Panc1 (cell line): ENCODE data around the gene MINAR1. TPM values are rescaled to one million over a fixed set of nuclear protein-coding genes. Genes with fewer than 3 reads are reported as not detected.

Source experiments
- ATAC-seq: fragments of 200-7000 bp; cut with Tn5 transposase; 2 replicates; pipeline ENCODE4 v1.9.1; 2020; ENCODE audit warnings: mild to moderate bottlenecking, moderate library complexity
- BruUV-seq: library from RNA; stranded (reverse); fragments of 400-500 nt; replicated peaks from 2 replicates; lab custom pipeline; 2021; lab: Mats Ljungman, UMichigan
- CTCF ChIA-PET: fragments of 300-600 bp; sonication (Branson Sonifier 250); formaldehyde crosslinking; loops from one replicate; lab custom pipeline; 2022; ENCODE audit warnings: antibody characterized with exemption; lab: Charles Lee
- POLR2A ChIA-PET: fragments of 300-600 bp; sonication (Branson Sonifier 250); formaldehyde crosslinking; loops from one replicate; lab custom pipeline; 2022; ENCODE audit warnings: antibody characterized with exemption; lab: Charles Lee
- DNase-seq: peaks from one replicate; pipeline ENCODE4 v3.0.0-alpha.2; 2010; ENCODE audit warnings: low read depth, low spot score
- H3K27ac ChIP-seq: 2 replicates; pipeline ENCODE4 v1.5.1; 2011; ENCODE audit warnings: mild to moderate bottlenecking, low read length, inconsistent platforms
- H3K27me3 ChIP-seq: fragments of 200-500 bp; sonication (Bioruptor generic); 2 replicates; pipeline ENCODE4 v1.6.0; 2014; ENCODE audit warnings: low read length, inconsistent platforms; ENCODE audit not compliant: control insufficient read depth, insufficient read depth
- H3K36me3 ChIP-seq: fragments of 200-500 bp; sonication (Bioruptor generic); 2 replicates; pipeline ENCODE4 v1.5.1; 2014; ENCODE audit warnings: inconsistent platforms, mild to moderate bottlenecking, low read length, moderate library complexity; ENCODE audit not compliant: control insufficient read depth, insufficient read depth
- H3K4me1 ChIP-seq: 2 replicates; pipeline ENCODE4 v1.5.1; 2011; ENCODE audit warnings: inconsistent platforms, mild to moderate bottlenecking, low read length, moderate library complexity; ENCODE audit not compliant: control insufficient read depth, insufficient read depth
- H3K4me3 ChIP-seq, 2 experiments: 2 replicates each; pipeline ENCODE4 v1.5.1; 2011 to 2012; ENCODE audit warnings: low read depth in 2 of 2, low read length in 2 of 2, mild to moderate bottlenecking in 2 of 2, inconsistent platforms in 1 of 2, moderate library complexity in 1 of 2
- H3K9me3 ChIP-seq: fragments of 200-500 bp; sonication (Bioruptor generic); 2 replicates; pipeline ENCODE4 v1.5.1; 2014; ENCODE audit warnings: low read depth, mild to moderate bottlenecking, inconsistent platforms, low read length, moderate library complexity; ENCODE audit not compliant: control insufficient read depth, insufficient read depth
- CTCF ChIP-seq: fragments of 450-650 bp; IDR thresholded peaks from 2 replicates; pipeline ENCODE4 v1.5.1; 2017; ENCODE audit warnings: mild to moderate bottlenecking
- POLR2AphosphoS5 ChIP-seq: IDR thresholded peaks from 2 replicates; pipeline ENCODE4 v1.6.1; 2012; ENCODE audit warnings: mild to moderate bottlenecking, low read depth, low read length, moderate library complexity
- SIN3A ChIP-seq: IDR thresholded peaks from 2 replicates; pipeline ENCODE4 v1.6.1; 2012; ENCODE audit warnings: low read depth, mild to moderate bottlenecking, low read length, moderate library complexity, borderline replicate concordance; ENCODE audit not compliant: insufficient read depth
- TCF7L2 ChIP-seq: IDR thresholded peaks from 2 replicates; pipeline ENCODE4 v1.6.1; 2011; ENCODE audit warnings: mild to moderate bottlenecking, low read depth, low read length, inconsistent platforms
- in situ Hi-C: cut with HindIII; loops from 2 replicates; pipeline ENCODE4 v1.10.0; 2016; ENCODE audit warnings: low sequenced_read_pairs, low pct_unique_long_range_greater_than_20kb
- intact Hi-C: fragments of 100-400 bp; cut with micrococcal nuclease; formaldehyde crosslinking; loops from one replicate; pipeline ENCODE4 v1.10.0; 2022; ENCODE audit not compliant: unreplicated experiment
- total RNA-seq: library from RNA; stranded (reverse); gene quantifications from one replicate; pipeline ENCODE4 v1.2.1, GENCODE V29; 2021; ENCODE audit not compliant: unreplicated experiment
- TF ChIP-seq, protein P1 (sequence below), 2 experiments: IDR thresholded peaks; 2 replicates each; pipeline ENCODE4 v1.6.1; 2011 to 2012; ENCODE audit warnings: low read depth in 2 of 2, control low read depth in 1 of 2, low read length in 1 of 2, mild to moderate bottlenecking in 1 of 2, moderate library complexity in 1 of 2; ENCODE audit not compliant: insufficient read depth in 1 of 2

MINAR1 gene
- total RNA-seq, 1 experiment from 2014 or later: 0.62 TPM

DNA sequence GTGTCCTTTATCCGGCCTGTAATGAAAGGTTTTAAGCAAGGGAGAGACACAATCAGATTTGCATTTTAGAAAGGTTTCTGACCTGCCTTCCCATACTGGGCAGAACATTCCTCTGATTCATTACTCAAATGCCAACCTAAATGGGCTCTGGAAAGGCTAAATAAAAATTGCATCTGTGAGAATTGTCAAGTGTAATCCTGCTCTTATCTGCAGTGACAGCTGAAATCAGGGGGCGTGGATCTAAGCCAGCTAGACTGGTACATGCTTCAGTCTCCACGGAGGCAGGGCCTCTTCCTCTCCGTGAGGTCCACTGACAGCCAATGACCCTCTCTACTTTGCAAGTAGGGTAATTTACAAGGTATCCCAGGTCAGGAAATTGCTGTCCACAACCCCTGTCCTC, 32.5 kb upstream of the MINAR1 start:
- Histone ChIP-seq H3K36me3 (no peaks in the 10 kb centered on the region), H3K9me3 (no peaks in the 10 kb centered on the region), H3K4me3 (no peak overlapping the region), H3K27me3 (no peaks in the 10 kb centered on the region), H3K4me1 (no peaks in the 10 kb centered on the region), H3K27ac (no peak overlapping the region)
- no peak for TF ChIP-seq POLR2AphosphoS5
- TF ChIP-seq CTCF: no peak
- TF ChIP-seq, protein P1, sequence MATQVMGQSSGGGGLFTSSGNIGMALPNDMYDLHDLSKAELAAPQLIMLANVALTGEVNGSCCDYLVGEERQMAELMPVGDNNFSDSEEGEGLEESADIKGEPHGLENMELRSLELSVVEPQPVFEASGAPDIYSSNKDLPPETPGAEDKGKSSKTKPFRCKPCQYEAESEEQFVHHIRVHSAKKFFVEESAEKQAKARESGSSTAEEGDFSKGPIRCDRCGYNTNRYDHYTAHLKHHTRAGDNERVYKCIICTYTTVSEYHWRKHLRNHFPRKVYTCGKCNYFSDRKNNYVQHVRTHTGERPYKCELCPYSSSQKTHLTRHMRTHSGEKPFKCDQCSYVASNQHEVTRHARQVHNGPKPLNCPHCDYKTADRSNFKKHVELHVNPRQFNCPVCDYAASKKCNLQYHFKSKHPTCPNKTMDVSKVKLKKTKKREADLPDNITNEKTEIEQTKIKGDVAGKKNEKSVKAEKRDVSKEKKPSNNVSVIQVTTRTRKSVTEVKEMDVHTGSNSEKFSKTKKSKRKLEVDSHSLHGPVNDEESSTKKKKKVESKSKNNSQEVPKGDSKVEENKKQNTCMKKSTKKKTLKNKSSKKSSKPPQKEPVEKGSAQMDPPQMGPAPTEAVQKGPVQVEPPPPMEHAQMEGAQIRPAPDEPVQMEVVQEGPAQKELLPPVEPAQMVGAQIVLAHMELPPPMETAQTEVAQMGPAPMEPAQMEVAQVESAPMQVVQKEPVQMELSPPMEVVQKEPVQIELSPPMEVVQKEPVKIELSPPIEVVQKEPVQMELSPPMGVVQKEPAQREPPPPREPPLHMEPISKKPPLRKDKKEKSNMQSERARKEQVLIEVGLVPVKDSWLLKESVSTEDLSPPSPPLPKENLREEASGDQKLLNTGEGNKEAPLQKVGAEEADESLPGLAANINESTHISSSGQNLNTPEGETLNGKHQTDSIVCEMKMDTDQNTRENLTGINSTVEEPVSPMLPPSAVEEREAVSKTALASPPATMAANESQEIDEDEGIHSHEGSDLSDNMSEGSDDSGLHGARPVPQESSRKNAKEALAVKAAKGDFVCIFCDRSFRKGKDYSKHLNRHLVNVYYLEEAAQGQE (IDR thresholded peaks at IDR 0.05; ENCODE audit: insufficient read depth in 1 of 2, low read depth in 2 of 2, low read length in 1 of 2): no peak
- TF ChIP-seq SIN3A: no peak
- TF ChIP-seq TCF7L2: no peak
- BruUV-seq: no TSS peak
- no peak for ATAC-seq
- in situ Hi-C loops: no loop called here
- ChIA-PET POLR2A (no interaction called here), CTCF (interaction anchor here (0.6 kb wide), 1 partner anchor 163 kb away, joined by 4 read pairs; no protein-coding TSS in a partner anchor)
- intact Hi-C loops: no loop called here
- DNase-seq: no peak

- no peaks in the 10 kb centered on the region for H3K36me3 ChIP-seq
- no peak overlapping the region for H3K27ac ChIP-seq
- in situ Hi-C loops: no loop called here
- H3K4me1 ChIP-seq: no peaks in the 10 kb centered on the region
- DNase-seq: no peak
- ChIA-PET POLR2A (no interaction called here), CTCF (no interaction called here)
- intact Hi-C loops: no loop called here
- H3K4me3 ChIP-seq: no peak overlapping the region
- H3K27me3 ChIP-seq: no peaks in the 10 kb centered on the region
- TF ChIP-seq SIN3A: no peak
- no peak for TF ChIP-seq POLR2AphosphoS5
- TF ChIP-seq, protein P1 (IDR thresholded peaks at IDR 0.05; ENCODE audit: insufficient read depth in 1 of 2, low read depth in 2 of 2, low read length in 1 of 2): no peak
- TF ChIP-seq TCF7L2: no peak
- TF ChIP-seq CTCF: no peak
- no peak for ATAC-seq
- no TSS peak for BruUV-seq
- H3K9me3 ChIP-seq: no peaks in the 10 kb centered on the region
These were observed 31.5 kb upstream of the MINAR1 start for GRCh38 chr15:79400650-79401049.
